Measurements from ENCODE around the gene SDK1. TPM values are rescaled to one million over a fixed set of nuclear protein-coding genes. Genes with fewer than 3 reads are reported as not detected.

SDK1 gene
- total RNA-seq, 4 donors from 2014 or later, result 2.0 to 9.3 (median 3.8) TPM

GRCh38 chr7:4069268-4070095, 768.4 kb downstream of the SDK1 start:
- no peaks in the 10 kb centered on the region for H3K36me3 ChIP-seq
- no peaks in the 10 kb centered on the region for H3K27me3 ChIP-seq
- H3K4me1 ChIP-seq, result no peaks in the 10 kb centered on the region
- H3K9me3 ChIP-seq, result no peaks in the 10 kb centered on the region
- no peak overlapping the region for H3K4me3 ChIP-seq
- 86 to 93% methylated on average over 15 to 18 of the region's 23 CpGs for WGBS, 2 donors
- no peak for DNase-seq
- TF ChIP-seq CTCF (IDR thresholded peaks at IDR 0.05), result no peak
- TF ChIP-seq POLR2A (IDR thresholded peaks at IDR 0.05), result no peak
- intact Hi-C loops (cut with DNase I), result no loop called here
- no peak overlapping the region for H3K27ac ChIP-seq

GRCh38 chr7:4070214-4070613, 769.2 kb downstream of the SDK1 start:
- no peaks in the 10 kb centered on the region for H3K9me3 ChIP-seq
- 71 to 92% methylated on average over 3 to 7 of the region's 7 CpGs for WGBS, 2 donors
- no peaks in the 10 kb centered on the region for H3K4me1 ChIP-seq
- no peaks in the 10 kb centered on the region for H3K36me3 ChIP-seq
- no peak overlapping the region for H3K27ac ChIP-seq
- H3K27me3 ChIP-seq, result no peaks in the 10 kb centered on the region
- TF ChIP-seq CTCF (IDR thresholded peaks at IDR 0.05), result no peak
- TF ChIP-seq POLR2A (IDR thresholded peaks at IDR 0.05), result no peak
- no peak for DNase-seq
- no peak overlapping the region for H3K4me3 ChIP-seq
- intact Hi-C loops (cut with DNase I), result no loop called here

GRCh38 chr7:4071370-4072058, 770.5 kb downstream of the SDK1 start:
- no peaks in the 10 kb centered on the region for H3K4me1 ChIP-seq
- no peaks in the 10 kb centered on the region for H3K9me3 ChIP-seq
- WGBS, 2 donors, result 78 to 81% methylated on average over 9 to 11 of the region's 11 CpGs
- intact Hi-C loops (cut with DNase I), result no loop called here
- no peak for DNase-seq
- no peaks in the 10 kb centered on the region for H3K27me3 ChIP-seq
- no peak overlapping the region for H3K27ac ChIP-seq
- no peak overlapping the region for H3K4me3 ChIP-seq
- TF ChIP-seq POLR2A (IDR thresholded peaks at IDR 0.05) (no peak), CTCF (IDR thresholded peaks at IDR 0.05) (no peak)
- H3K36me3 ChIP-seq, result no peaks in the 10 kb centered on the region

GRCh38 chr7:4072161-4072925, 771.3 kb downstream of the SDK1 start:
- DNase-seq, result no peak
- intact Hi-C loops (cut with DNase I), result no loop called here
- Histone ChIP-seq H3K4me1 (no peaks in the 10 kb centered on the region), H3K9me3 (no peaks in the 10 kb centered on the region), H3K4me3 (no peak overlapping the region), H3K27ac (no peak overlapping the region), H3K36me3 (no peaks in the 10 kb centered on the region), H3K27me3 (no peaks in the 10 kb centered on the region)
- 82 to 84% methylated on average over 14 to 20 of the region's 20 CpGs for WGBS, 2 donors
- no peak for TF ChIP-seq POLR2A (IDR thresholded peaks at IDR 0.05)
- no peak for TF ChIP-seq CTCF (IDR thresholded peaks at IDR 0.05)

GRCh38 chr7:4073052-4073451, 772.0 kb downstream of the SDK1 start:
- H3K27me3 ChIP-seq, result no peaks in the 10 kb centered on the region
- intact Hi-C loops (cut with DNase I), result no loop called here
- H3K4me1 ChIP-seq, result no peaks in the 10 kb centered on the region
- no peak overlapping the region for H3K4me3 ChIP-seq
- H3K27ac ChIP-seq, result no peak overlapping the region
- DNase-seq, result no peak
- WGBS, 2 donors, result 87 to 89% methylated on average over 10 of the region's 10 CpGs
- H3K9me3 ChIP-seq, result no peaks in the 10 kb centered on the region
- TF ChIP-seq CTCF (IDR thresholded peaks at IDR 0.05) (no peak), POLR2A (IDR thresholded peaks at IDR 0.05) (no peak)
- H3K36me3 ChIP-seq, result no peaks in the 10 kb centered on the region
